Effector memory CD4-positive, alpha-beta T cell (primary cell): ENCODE data around the gene ZCCHC9.
A peak's percentile ranks its signal among the peaks of the same experiment; 100 is the strongest.

Source experiments
- DNase-seq, 3 donors: peaks; one replicate each; pipeline ENCODE4 v3.0.0-alpha.2; 2020
- H3K27ac ChIP-seq: 2 replicates; pipeline ENCODE4 v1.7.0; 2013; ENCODE audit warnings: mild to moderate bottlenecking, low read length, moderate library complexity; ENCODE audit not compliant: insufficient read depth, poor library complexity, severe bottlenecking
- H3K27me3 ChIP-seq: replicated peaks from 2 replicates; pipeline ENCODE4 v1.7.0; 2013; ENCODE audit warnings: mild to moderate bottlenecking, low read length; ENCODE audit not compliant: insufficient read depth, control insufficient read depth, poor library complexity, severe bottlenecking
- H3K36me3 ChIP-seq: 2 replicates; pipeline ENCODE4 v1.7.0; 2013; ENCODE audit warnings: mild to moderate bottlenecking, low read length, moderate library complexity; ENCODE audit not compliant: control insufficient read depth, insufficient read depth
- H3K4me1 ChIP-seq: 2 replicates; pipeline ENCODE4 v1.7.0; 2013; ENCODE audit warnings: low read length, mild to moderate bottlenecking; ENCODE audit not compliant: control insufficient read depth, insufficient read depth, poor library complexity, severe bottlenecking
- H3K4me3 ChIP-seq: 2 replicates; pipeline ENCODE4 v1.7.0; 2013; ENCODE audit warnings: low read length, low read depth, mild to moderate bottlenecking; ENCODE audit not compliant: insufficient read depth, poor library complexity, severe bottlenecking
- H3K9me3 ChIP-seq: 2 replicates; pipeline ENCODE4 v1.7.0; 2013; ENCODE audit warnings: mild to moderate bottlenecking, low read length, moderate library complexity; ENCODE audit not compliant: control insufficient read depth

The ZCCHC9 gene

DNA sequence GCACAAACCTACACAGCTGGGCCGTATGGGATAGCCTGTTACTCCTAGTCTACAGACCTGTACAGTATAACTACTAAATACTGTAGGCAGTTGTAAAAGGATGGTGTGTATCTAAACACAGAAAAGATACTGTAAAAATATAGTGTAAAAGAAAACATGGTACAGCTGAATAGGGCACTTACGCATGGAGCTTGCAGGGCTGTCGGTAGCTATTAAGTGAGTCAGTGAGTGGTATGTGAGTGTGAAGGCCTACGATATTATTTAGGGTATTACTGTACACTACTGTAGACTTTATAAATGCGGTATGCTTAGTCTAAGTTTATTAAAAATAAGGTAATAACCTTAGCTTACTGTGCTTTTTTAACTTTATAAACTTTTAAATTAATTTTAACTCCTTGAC, 1.2 kb downstream of the ZCCHC9 start:
- Histone ChIP-seq H3K27ac (no peak overlapping the region), H3K36me3 (peaks cover 4% of the 10 kb centered on the region), H3K9me3 (no peaks in the 10 kb centered on the region), H3K4me3 (peak overlapping the region; percentile 97), H3K4me1 (peaks cover 20% of the 10 kb centered on the region), H3K27me3 (no peaks in the 10 kb centered on the region)
- no peak for DNase-seq

DNA sequence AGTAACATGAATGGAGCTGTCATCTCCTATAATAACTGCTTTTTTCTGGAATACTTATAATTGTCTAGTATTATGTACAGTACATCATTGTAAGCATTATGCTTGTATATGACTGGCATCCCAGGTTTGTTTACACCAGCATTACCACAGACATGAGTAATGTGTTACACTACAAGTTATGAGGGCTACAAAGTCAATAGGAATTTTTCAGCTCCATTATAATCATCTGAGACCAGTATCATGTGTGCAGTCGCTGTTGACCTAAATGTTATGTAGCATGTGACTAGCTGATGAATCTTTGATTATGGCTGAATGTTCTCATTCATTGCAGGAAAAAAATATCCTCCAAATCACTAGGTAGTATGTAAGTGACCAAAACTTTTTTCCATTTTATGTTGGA, 2.2 kb downstream of the ZCCHC9 start:
- H3K27ac ChIP-seq, result no peak overlapping the region
- DNase-seq, result no peak
- peaks cover 20% of the 10 kb centered on the region for H3K4me1 ChIP-seq
- no peaks in the 10 kb centered on the region for H3K27me3 ChIP-seq
- H3K4me3 ChIP-seq, result no peak overlapping the region
- no peaks in the 10 kb centered on the region for H3K9me3 ChIP-seq
- H3K36me3 ChIP-seq, result peaks cover 4% of the 10 kb centered on the region

DNA sequence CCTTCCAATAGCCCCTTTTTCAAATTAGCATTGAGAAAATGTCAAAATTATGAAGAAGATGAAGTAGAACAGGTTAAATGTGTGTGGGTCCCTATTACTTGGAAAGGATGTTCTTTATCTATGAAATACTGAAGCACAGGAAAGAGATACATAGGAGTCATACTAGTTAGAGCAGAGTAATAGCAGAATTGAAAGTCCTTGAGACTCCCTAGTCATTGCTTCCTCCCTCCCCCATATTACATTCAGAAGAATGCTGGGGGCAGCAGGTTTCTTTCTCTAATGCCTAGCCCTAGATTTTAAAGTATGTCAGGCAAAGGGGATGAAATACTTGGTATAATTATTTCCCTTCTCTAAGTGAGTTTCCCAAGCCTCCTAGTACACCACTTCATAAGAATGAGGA, 4.4 kb downstream of the ZCCHC9 start:
- Histone ChIP-seq H3K4me3 (no peak overlapping the region), H3K27ac (no peak overlapping the region), H3K36me3 (peaks cover 17% of the 10 kb centered on the region), H3K27me3 (no peaks in the 10 kb centered on the region), H3K9me3 (no peaks in the 10 kb centered on the region), H3K4me1 (peaks cover 9% of the 10 kb centered on the region)
- DNase-seq, result no peak

DNA sequence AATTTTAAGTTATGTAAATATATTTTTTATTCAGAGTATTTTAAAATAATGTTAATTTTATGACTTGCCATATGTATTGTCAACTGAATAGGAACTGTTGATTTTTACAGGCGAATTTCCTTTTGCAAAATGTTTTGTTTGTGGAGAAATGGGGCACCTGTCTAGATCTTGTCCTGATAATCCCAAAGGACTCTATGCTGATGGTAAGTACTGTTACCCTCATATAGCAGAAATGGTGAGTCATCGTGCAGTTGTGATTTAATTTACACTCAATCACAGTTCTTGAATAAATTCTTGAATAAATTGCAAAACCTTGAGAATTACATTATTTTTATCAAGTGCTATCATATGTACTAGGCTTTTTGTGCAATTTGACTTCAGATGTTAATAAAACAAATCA, 7.4 kb downstream of the ZCCHC9 start:
- Histone ChIP-seq H3K4me1 (no peaks in the 10 kb centered on the region), H3K36me3 (peaks cover 45% of the 10 kb centered on the region), H3K4me3 (no peak overlapping the region), H3K27me3 (no peaks in the 10 kb centered on the region), H3K27ac (no peak overlapping the region), H3K9me3 (no peaks in the 10 kb centered on the region)
- no peak for DNase-seq

DNA sequence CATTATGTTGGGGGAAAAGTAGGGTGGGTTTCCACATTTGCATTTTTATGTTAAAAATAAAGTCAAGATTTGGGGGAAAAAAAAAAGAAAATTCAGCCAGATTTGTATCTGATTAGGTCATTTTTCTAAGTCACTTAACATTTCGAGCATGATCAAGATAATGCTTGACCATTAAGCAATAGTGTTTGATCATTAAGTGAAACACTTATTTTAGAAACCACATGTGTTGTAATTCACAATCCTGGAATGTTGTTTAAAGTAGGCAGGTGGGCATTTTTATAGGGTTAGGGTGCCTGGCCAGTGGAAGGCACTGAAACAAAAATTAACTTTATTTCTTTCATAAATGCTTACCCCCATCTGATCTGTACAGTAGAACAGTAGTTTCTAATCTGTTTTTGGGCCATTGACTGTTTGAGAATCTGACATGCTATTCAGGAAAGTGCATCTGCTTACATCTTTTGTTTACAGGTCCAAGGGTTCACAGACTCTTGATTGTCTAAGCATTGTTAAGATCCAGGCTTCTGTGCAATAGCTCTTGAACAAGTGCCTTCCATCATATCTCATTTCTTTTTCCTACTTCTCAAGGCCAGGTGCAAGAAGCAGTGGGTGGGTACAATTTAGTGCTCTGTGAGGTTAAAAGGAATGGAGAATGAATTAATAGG, 9.1 kb downstream of the ZCCHC9 start:
- H3K27ac ChIP-seq, result no peak overlapping the region
- H3K9me3 ChIP-seq, result no peaks in the 10 kb centered on the region
- no peak for DNase-seq
- no peaks in the 10 kb centered on the region for H3K27me3 ChIP-seq
- H3K36me3 ChIP-seq, result peaks cover 46% of the 10 kb centered on the region
- H3K4me1 ChIP-seq, result no peaks in the 10 kb centered on the region
- no peak overlapping the region for H3K4me3 ChIP-seq

DNA sequence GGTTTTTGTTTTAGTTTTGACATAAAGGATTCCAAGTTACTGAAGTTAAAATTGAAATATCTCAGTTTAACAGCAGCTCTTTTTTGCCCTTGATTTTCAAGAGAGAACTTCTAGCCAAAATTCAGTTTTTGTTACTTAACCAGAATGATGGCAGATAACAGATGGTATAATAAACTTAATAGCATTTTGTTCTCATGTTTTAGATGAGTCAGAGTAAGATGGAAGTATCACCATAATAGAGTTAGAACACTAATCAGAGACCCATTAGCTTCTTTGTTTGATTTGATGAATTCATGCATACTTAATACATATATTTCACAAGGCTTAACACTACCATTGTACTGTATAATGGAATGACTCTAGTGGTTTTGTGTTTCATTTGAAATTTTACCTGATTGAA, 11.9 kb downstream of the ZCCHC9 start:
- no peaks in the 10 kb centered on the region for H3K27me3 ChIP-seq
- no peaks in the 10 kb centered on the region for H3K9me3 ChIP-seq
- no peak for DNase-seq
- H3K27ac ChIP-seq, result no peak overlapping the region
- peaks cover 46% of the 10 kb centered on the region for H3K36me3 ChIP-seq
- H3K4me1 ChIP-seq, result no peaks in the 10 kb centered on the region
- no peak overlapping the region for H3K4me3 ChIP-seq

DNA sequence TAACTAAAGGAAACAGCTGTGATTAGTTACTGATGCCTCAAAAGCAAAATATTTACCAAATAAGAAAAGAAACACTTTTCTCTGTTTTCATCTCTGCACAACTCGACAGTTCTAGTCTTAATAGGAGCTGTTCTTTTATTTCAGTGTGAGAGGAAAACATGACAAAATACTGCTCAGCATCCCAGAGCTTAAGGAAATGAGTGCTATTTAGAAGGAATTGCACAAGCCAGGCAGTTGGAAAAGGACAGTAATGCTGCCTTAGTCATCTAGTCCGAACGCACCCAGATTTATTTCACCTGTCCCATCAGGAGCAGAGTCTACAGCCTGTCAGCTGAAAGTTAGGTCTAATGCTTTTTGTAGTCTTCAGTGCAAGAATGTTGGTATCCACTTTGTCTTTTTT, 12.3 kb downstream of the ZCCHC9 start:
- Histone ChIP-seq H3K4me3 (no peak overlapping the region), H3K4me1 (no peaks in the 10 kb centered on the region), H3K27me3 (no peaks in the 10 kb centered on the region), H3K27ac (no peak overlapping the region), H3K36me3 (peaks cover 46% of the 10 kb centered on the region), H3K9me3 (no peaks in the 10 kb centered on the region)
- DNase-seq, result no peak

DNA sequence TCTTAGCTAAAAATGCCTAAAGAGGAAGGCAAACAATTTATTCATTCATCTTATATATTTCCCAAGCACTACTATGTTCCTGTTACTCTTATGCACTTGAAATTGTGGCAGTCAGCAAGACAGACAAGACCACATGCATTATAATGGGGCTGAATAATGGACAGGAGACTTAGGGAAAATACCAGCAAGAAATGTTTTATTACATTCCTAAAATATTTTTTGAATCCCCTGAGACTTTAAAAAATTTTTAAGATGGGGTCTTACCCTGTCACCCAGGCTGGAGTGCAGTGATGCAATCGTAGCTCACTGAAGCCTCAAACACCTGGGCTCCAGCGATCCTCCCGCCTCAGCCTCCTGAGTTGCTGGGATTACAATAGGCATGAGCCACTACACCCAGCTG, 13.2 kb downstream of the ZCCHC9 start:
- no peak for DNase-seq
- H3K27ac ChIP-seq, result no peak overlapping the region

DNA sequence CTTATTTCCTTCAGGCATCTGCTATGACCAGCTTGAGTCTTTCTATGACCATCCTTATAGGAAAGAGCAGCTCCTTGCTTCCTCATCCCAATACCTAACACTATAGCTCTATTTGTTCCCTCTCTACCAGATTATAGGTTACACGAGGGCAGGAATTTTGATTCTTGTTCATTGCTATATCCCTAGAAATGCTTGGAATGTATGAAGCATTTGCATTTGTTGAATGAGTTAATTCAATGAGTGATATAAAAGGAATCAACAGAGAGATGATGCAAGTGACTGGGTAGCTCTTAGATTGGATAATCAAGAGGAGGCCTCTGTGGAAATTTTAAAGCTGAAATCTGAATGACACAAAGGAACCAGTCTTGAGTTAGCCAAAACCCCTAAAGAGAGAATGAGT, 13.9 kb downstream of the ZCCHC9 start:
- Histone ChIP-seq H3K36me3 (peaks cover 37% of the 10 kb centered on the region), H3K27ac (no peak overlapping the region), H3K9me3 (no peaks in the 10 kb centered on the region), H3K4me1 (no peaks in the 10 kb centered on the region), H3K27me3 (no peaks in the 10 kb centered on the region), H3K4me3 (no peak overlapping the region)
- no peak for DNase-seq

More for the DNA sequence above, 13.2 kb downstream of the ZCCHC9 start:
- no peaks in the 10 kb centered on the region for H3K9me3 ChIP-seq
- H3K36me3 ChIP-seq, result peaks cover 38% of the 10 kb centered on the region
- no peak overlapping the region for H3K4me3 ChIP-seq
- no peaks in the 10 kb centered on the region for H3K4me1 ChIP-seq
- no peaks in the 10 kb centered on the region for H3K27me3 ChIP-seq

DNA sequence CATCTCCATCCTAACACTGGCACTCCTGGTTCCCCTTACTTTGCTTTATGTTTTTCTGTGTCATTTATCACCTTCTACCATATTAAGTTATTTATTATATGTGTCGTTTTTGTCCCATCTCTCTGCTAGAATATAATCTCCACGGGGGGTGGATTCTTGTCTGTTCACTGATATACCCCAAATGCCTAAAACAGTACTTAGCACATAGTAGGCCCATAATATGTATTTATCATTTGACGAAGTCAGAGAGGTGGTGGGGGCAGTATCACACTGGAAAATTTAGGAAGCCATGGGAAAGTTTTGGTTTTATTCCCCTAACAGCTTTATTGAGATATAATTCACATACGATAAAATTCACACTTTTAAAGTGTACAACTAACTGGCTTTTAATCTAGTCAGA, 14.4 kb downstream of the ZCCHC9 start:
- no peak for DNase-seq
- Histone ChIP-seq H3K9me3 (no peaks in the 10 kb centered on the region), H3K36me3 (peaks cover 32% of the 10 kb centered on the region), H3K4me3 (no peak overlapping the region), H3K27me3 (no peaks in the 10 kb centered on the region), H3K4me1 (no peaks in the 10 kb centered on the region), H3K27ac (no peak overlapping the region)
